GM23338 (cell line): Measurements from ENCODE around the gene AZU1. TPM values are rescaled to one million over a fixed set of nuclear protein-coding genes. Genes with fewer than 3 reads are reported as not detected.

ENCODE experiments used
- ATAC-seq: fragments of 200-7000 bp; cut with Tn5 transposase; 3 replicates; pipeline ENCODE4 v1.9.1; 2020
- DNase-seq: peaks from one replicate; pipeline ENCODE4 v3.0.0-alpha.2; 2015; ENCODE audit warnings: low spot score
- H2AFZ ChIP-seq: fragments of 200-600 bp; sonication (generic); 2 replicates; pipeline ENCODE4 v1.8.0; 2016; ENCODE audit warnings: antibody characterized with exemption, mild to moderate bottlenecking, moderate library complexity
- H3F3A ChIP-seq: fragments of 200-600 bp; sonication (generic); replicated peaks from 2 replicates; pipeline ENCODE4 v1.8.0; 2017; ENCODE audit warnings: antibody characterized with exemption, mixed run types, low read depth
- H3K27ac ChIP-seq: fragments of 200-600 bp; sonication (generic); 2 replicates; pipeline ENCODE4 v1.6.1; 2016; ENCODE audit warnings: low read depth
- H3K27me3 ChIP-seq: fragments of 200-600 bp; sonication (generic); 2 replicates; pipeline ENCODE4 v1.8.0; 2016; ENCODE audit warnings: mild to moderate bottlenecking, mixed run types, moderate library complexity; ENCODE audit not compliant: insufficient read depth
- H3K36me3 ChIP-seq: fragments of 200-600 bp; sonication (generic); 2 replicates; pipeline ENCODE4 v1.8.0; 2016; ENCODE audit warnings: mild to moderate bottlenecking; ENCODE audit not compliant: insufficient read depth
- H3K4me1 ChIP-seq: fragments of 200-600 bp; sonication (generic); 2 replicates; pipeline ENCODE4 v1.8.0; 2016; ENCODE audit warnings: mild to moderate bottlenecking, moderate library complexity; ENCODE audit not compliant: insufficient read depth
- H3K4me2 ChIP-seq: fragments of 200-600 bp; sonication (generic); 2 replicates; pipeline ENCODE4 v1.7.1; 2017; ENCODE audit warnings: mixed run types
- H3K4me3 ChIP-seq: fragments of 200-600 bp; sonication (generic); 2 replicates; pipeline ENCODE4 v1.6.1; 2016; ENCODE audit warnings: mixed run types
- H3K79me2 ChIP-seq: fragments of 200-600 bp; sonication (generic); replicated peaks from 2 replicates; pipeline ENCODE4 v1.8.0; 2017; ENCODE audit warnings: mild to moderate bottlenecking; ENCODE audit not compliant: insufficient read depth
- H3K9me2 ChIP-seq: fragments of 200-600 bp; sonication (generic); 2 replicates; pipeline ENCODE4 v1.8.0; 2017; ENCODE audit not compliant: insufficient read depth
- H4K20me1 ChIP-seq: fragments of 200-600 bp; sonication (generic); replicated peaks from 2 replicates; pipeline ENCODE4 v1.8.0; 2017; ENCODE audit warnings: mild to moderate bottlenecking; ENCODE audit not compliant: insufficient read depth
- H3K27ac Mint-ChIP-seq: 2 replicates; pipeline ENCODE4 v1.8.0; 2020; ENCODE audit warnings: inconsistent platforms, mild to moderate bottlenecking, moderate library complexity, mixed read lengths
- H3K27me3 Mint-ChIP-seq: 3 replicates; pipeline ENCODE4 v1.8.0; 2022; ENCODE audit warnings: low read depth, mild to moderate bottlenecking, moderate library complexity, mixed read lengths, inconsistent platforms; ENCODE audit not compliant: insufficient read depth, poor library complexity
- H3K36me3 Mint-ChIP-seq: 3 replicates; pipeline ENCODE4 v1.8.0; 2021; ENCODE audit warnings: low read depth, mild to moderate bottlenecking, inconsistent platforms, moderate library complexity, mixed read lengths
- H3K4me1 Mint-ChIP-seq: 3 replicates; pipeline ENCODE4 v1.8.0; 2020; ENCODE audit warnings: mild to moderate bottlenecking, inconsistent platforms, mixed read lengths
- H3K4me3 Mint-ChIP-seq: 3 replicates; pipeline ENCODE4 v1.8.0; 2021; ENCODE audit warnings: moderate library complexity, mild to moderate bottlenecking, inconsistent platforms, mixed read lengths
- H3K9me3 Mint-ChIP-seq: 3 replicates; pipeline ENCODE4 v1.8.0; 2020; ENCODE audit warnings: moderate library complexity, mild to moderate bottlenecking, inconsistent platforms, mixed read lengths
- CREB1 ChIP-seq: fragments of 250-450 bp; sonication (Bioruptor Pico); IDR thresholded peaks from 2 replicates; pipeline ENCODE4 v1.5.0; 2020; ENCODE audit warnings: low read depth, mild to moderate bottlenecking, moderate library complexity
- ETS1 ChIP-seq: IDR thresholded peaks from 2 replicates; pipeline ENCODE4 v1.6.1; 2016; ENCODE audit warnings: antibody characterized with exemption
- EZH2phosphoT487 ChIP-seq: fragments of 200-600 bp; sonication (generic); IDR thresholded peaks from one replicate; pipeline ENCODE4 v1.8.1; 2018; ENCODE audit warnings: antibody characterized with exemption; ENCODE audit not compliant: unreplicated experiment
- JUNB ChIP-seq: IDR thresholded peaks from one replicate; pipeline ENCODE4 v1.6.1; 2016; ENCODE audit warnings: antibody characterized with exemption; ENCODE audit not compliant: unreplicated experiment
- NANOG ChIP-seq: IDR thresholded peaks from 2 replicates; pipeline ENCODE4 v1.6.1; 2016; ENCODE audit warnings: antibody characterized with exemption, borderline replicate concordance
- POLR2AphosphoS5 ChIP-seq: IDR thresholded peaks from 2 replicates; pipeline ENCODE4 v1.6.1; 2016; ENCODE audit warnings: antibody characterized with exemption, low read depth
- REST ChIP-seq: IDR thresholded peaks from one replicate; pipeline ENCODE4 v1.6.1; 2018; ENCODE audit warnings: antibody characterized with exemption; ENCODE audit not compliant: unreplicated experiment
- STAT1 ChIP-seq: IDR thresholded peaks from one replicate; pipeline ENCODE4 v1.6.1; 2016; ENCODE audit warnings: antibody characterized with exemption; ENCODE audit not compliant: unreplicated experiment
- ZNF114 ChIP-seq: fragments of 250-450 bp; sonication (Bioruptor Pico); IDR thresholded peaks from 2 replicates; pipeline ENCODE4 v1.5.0; 2020; ENCODE audit warnings: mild to moderate bottlenecking, moderate library complexity
- ZNF331 ChIP-seq: fragments of 250-450 bp; sonication (Bioruptor Pico); IDR thresholded peaks from 2 replicates; pipeline ENCODE4 v1.5.0; 2020; ENCODE audit warnings: low read depth, mild to moderate bottlenecking, moderate library complexity
- ZNF462 ChIP-seq: fragments of 250-450 bp; sonication (Bioruptor Pico); IDR thresholded peaks from 2 replicates; pipeline ENCODE4 v1.5.0; 2020; ENCODE audit warnings: mild to moderate bottlenecking, moderate library complexity
- polyA plus RNA-seq: library from polyadenylated mRNA; unstranded; fragments of >200 nt; fragmentation: Nextera tagmentation; extraction: Ambion mirVana; gene quantifications from 2 replicates; pipeline ENCODE4 v1.2.1, GENCODE V29; 2016
- total RNA-seq: library from RNA; depleted of rRNA; stranded (reverse); fragments of >200 nt; shearing (Covaris generic); gene quantifications from 2 replicates; pipeline ENCODE4 v1.2.3, GENCODE V29; 2014

AZU1 gene
- total and polyA plus RNA-seq, 2 experiments from 2014 or later = 0.78 to 1.4 TPM

- TF ChIP-seq STAT1 (no peak), REST (no peak), POLR2AphosphoS5 (no peak), ETS1 (no peak), ZNF114 (CRISPR knock-in tag) (no peak), JUNB (no peak), EZH2phosphoT487 (no peak), CREB1 (CRISPR knock-in tag) (no peak), ZNF331 (CRISPR knock-in tag) (no peak), NANOG (no peak)
- DNase-seq (no peak), ATAC-seq (no peak)
- H3K4me3 ChIP-seq = no peak overlapping the region
- no peak overlapping the region for H3K27ac Mint-ChIP-seq
- no peaks in the 10 kb centered on the region for H3K36me3 Mint-ChIP-seq
- H3K27me3 Mint-ChIP-seq = peaks cover 6% of the 10 kb centered on the region
- no peaks in the 10 kb centered on the region for H3K9me2 ChIP-seq
- H3K27ac ChIP-seq = no peak overlapping the region
- H3K9me3 Mint-ChIP-seq = no peaks in the 10 kb centered on the region; the same call in 2 of the 3 replicates
- H3K79me2 ChIP-seq = no peaks in the 10 kb centered on the region
- no peaks in the 10 kb centered on the region; the same call in 1 of the 2 replicates for H4K20me1 ChIP-seq
- H3K36me3 ChIP-seq = no peaks in the 10 kb centered on the region
- H3K4me1 Mint-ChIP-seq = no peaks in the 10 kb centered on the region
- H3K4me2 ChIP-seq = no peak overlapping the region
- no peaks in the 10 kb centered on the region for H3K4me1 ChIP-seq
- H3F3A ChIP-seq = peaks cover 11% of the 10 kb centered on the region; the same call in 1 of the 2 replicates
- no peak overlapping the region for H2AFZ ChIP-seq
- H3K4me3 Mint-ChIP-seq = no peak overlapping the region
- H3K27me3 ChIP-seq = peaks cover 10% of the 10 kb centered on the region
Observed at GRCh38 chr19:854549-854948, 26.9 kb downstream of the AZU1 start.

GRCh38 chr19:855142-855541, 27.5 kb downstream of the AZU1 start:
- no peaks in the 10 kb centered on the region for H3K36me3 ChIP-seq
- Mint-ChIP-seq H3K36me3 (no peaks in the 10 kb centered on the region), H3K9me3 (no peaks in the 10 kb centered on the region; the same call in 2 of the 3 replicates), H3K4me3 (no peak overlapping the region), H3K27me3 (peaks cover 12% of the 10 kb centered on the region), H3K4me1 (no peaks in the 10 kb centered on the region), H3K27ac (no peak overlapping the region)
- DNase-seq = no peak
- ATAC-seq = no peak
- H4K20me1 ChIP-seq = no peaks in the 10 kb centered on the region; the same call in 1 of the 2 replicates
- H3K4me1 ChIP-seq = no peaks in the 10 kb centered on the region
- no peaks in the 10 kb centered on the region for H3K79me2 ChIP-seq
- no peak overlapping the region for H3K4me2 ChIP-seq
- peaks cover 15% of the 10 kb centered on the region; the same call in 1 of the 2 replicates for H3F3A ChIP-seq
- H3K4me3 ChIP-seq = no peak overlapping the region
- peaks cover 16% of the 10 kb centered on the region for H3K27me3 ChIP-seq
- H3K27ac ChIP-seq = no peak overlapping the region
- no peaks in the 10 kb centered on the region for H3K9me2 ChIP-seq
- H2AFZ ChIP-seq = no peak overlapping the region
- TF ChIP-seq ETS1 (no peak), POLR2AphosphoS5 (no peak), ZNF462 (CRISPR knock-in tag) (no peak)
